Lower leg skin (tissue), 4 donors: ENCODE measurements around the gene ABHD15. TPM values are rescaled to one million over a fixed set of nuclear protein-coding genes. Genes with fewer than 3 reads are reported as not detected.

ENCODE experiments used
- DNase-seq, 2 donors: peaks; one replicate each; pipeline ENCODE4 v3.0.0-alpha.2; 2019; ENCODE audit warnings: low spot score in 2 of 2
- H3K4me3 ChIP-seq: fragments of 200-600 bp; sonication (generic); 2 replicates; pipeline ENCODE4 v1.5.1; 2017; ENCODE audit warnings: mild to moderate bottlenecking, low read depth; ENCODE audit not compliant: poor library complexity, severe bottlenecking
- CTCF ChIP-seq, 3 donors: fragments of 450-650 bp; IDR thresholded peaks; one replicate each; pipeline ENCODE4 v1.5.1; 2016; ENCODE audit warnings: antibody characterized with exemption in 3 of 3, mild to moderate bottlenecking in 3 of 3, moderate library complexity in 2 of 3
- POLR2A ChIP-seq, 2 donors: fragments of 450-650 bp; IDR thresholded peaks; one replicate each; pipeline ENCODE4 v1.6.1; 2016 to 2017; ENCODE audit warnings: antibody characterized with exemption in 2 of 2, mild to moderate bottlenecking in 1 of 2, moderate library complexity in 1 of 2
- WGBS, 2 donors: methylation state at CpG; one replicate each; pipeline ENCODE4 v1.1.5; 2018; 5-methylcytosine and 5-hydroxymethylcytosine counted together
- intact Hi-C: fragments of 100-400 bp; cut with DNase I; formaldehyde crosslinking; loops from one replicate; pipeline ENCODE4 v1.15.0; 2023; ENCODE audit warnings: low total_unique reads
- total RNA-seq, 4 donors: library from RNA; depleted of rRNA; stranded (reverse); fragments of >200 nt; gene quantifications; one replicate each; pipeline ENCODE4 v1.1.0, GENCODE V29; 2016

Gene ABHD15
- total RNA-seq, 4 donors from 2014 or later = 4.1 to 10.4 (median 7.5) TPM

DNA sequence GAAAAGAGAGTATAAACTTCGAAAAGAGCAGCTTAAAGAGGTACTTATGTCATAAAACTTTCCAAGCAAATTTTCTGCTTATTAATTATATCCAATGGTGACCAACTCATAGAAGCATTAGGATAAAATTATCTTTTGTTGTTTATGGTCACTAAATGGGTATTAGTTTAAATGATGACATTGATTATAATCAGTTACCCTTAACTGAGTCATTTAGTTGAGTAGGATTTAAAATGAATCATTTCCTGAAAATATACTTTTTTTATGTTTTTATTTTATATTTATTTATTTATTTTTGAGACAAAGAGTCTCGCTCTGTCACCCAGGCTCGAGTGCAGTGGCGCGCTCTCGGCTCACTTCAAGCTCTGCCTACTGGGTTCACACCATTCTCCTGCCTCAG is 55.9 kb downstream of the ABHD15 start:
- intact Hi-C loops = no loop called here
- 94 to 97% methylated on average over 6 of the region's 6 CpGs for WGBS, 2 donors
- no peak for DNase-seq
- H3K4me3 ChIP-seq = no peak overlapping the region
- TF ChIP-seq POLR2A (IDR thresholded peaks at IDR 0.05) (no peak), CTCF (IDR thresholded peaks at IDR 0.05) (no peak)

Other genes with a start within 250 kb of the ABHD15 start
- 10 to 100 TPM; 54.7 to 71.8 (median 64.9) TPM for gene TAOK1, start 176.7 kb downstream of the ABHD15 start, total RNA-seq
- gene TP53I13, start 1.7 kb upstream of the ABHD15 start, total RNA-seq = 10 to 100 TPM; 30.2 to 55.8 (median 34.5) TPM
- gene GIT1, start 22.6 kb upstream of the ABHD15 start, total RNA-seq = 10 to 100 TPM; 44.0 to 67.1 (median 51.3) TPM
- 10 to 100 TPM in 2 of 4 donors, 1 to 10 TPM in 2; 8.1 to 18.8 (median 11.7) TPM for gene ANKRD13B, start 26.1 kb upstream of the ABHD15 start, total RNA-seq
- gene CORO6, start 55.9 kb upstream of the ABHD15 start, total RNA-seq = 10 to 100 TPM in 2 of 4 donors, 1 to 10 TPM in 2; 5.7 to 19.0 (median 8.7) TPM